GM19324 (cell line): ENCODE measurements around the gene FMN1.

Experiments
- ATAC-seq: cut with Tn5 transposase; IDR thresholded peaks from one replicate; pipeline ENCODE4 v1.9.1; 2021; ENCODE audit warnings: mild to moderate bottlenecking, moderate library complexity; ENCODE audit not compliant: unreplicated experiment, low FRiP score

The FMN1 gene

DNA sequence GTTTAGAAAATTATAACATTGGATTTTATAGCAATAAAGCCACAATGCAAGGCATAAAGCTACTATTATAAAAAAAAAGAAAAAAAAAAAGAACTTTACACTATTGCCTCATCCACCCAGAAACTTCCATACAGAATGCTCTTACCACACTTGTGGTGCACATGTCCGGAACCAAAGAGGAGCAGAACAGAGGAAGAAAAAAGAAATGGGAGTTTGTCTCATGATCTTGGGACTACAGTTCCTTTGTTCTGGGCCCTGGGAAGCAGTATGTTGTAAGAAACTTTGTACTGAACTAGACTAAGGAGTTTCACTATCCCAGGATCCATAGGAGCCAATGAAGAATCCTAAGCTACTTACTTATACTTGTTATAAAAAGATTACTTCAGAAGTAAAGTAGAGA, 36.1 kb downstream of the FMN1 start:
- no peak for ATAC-seq

DNA sequence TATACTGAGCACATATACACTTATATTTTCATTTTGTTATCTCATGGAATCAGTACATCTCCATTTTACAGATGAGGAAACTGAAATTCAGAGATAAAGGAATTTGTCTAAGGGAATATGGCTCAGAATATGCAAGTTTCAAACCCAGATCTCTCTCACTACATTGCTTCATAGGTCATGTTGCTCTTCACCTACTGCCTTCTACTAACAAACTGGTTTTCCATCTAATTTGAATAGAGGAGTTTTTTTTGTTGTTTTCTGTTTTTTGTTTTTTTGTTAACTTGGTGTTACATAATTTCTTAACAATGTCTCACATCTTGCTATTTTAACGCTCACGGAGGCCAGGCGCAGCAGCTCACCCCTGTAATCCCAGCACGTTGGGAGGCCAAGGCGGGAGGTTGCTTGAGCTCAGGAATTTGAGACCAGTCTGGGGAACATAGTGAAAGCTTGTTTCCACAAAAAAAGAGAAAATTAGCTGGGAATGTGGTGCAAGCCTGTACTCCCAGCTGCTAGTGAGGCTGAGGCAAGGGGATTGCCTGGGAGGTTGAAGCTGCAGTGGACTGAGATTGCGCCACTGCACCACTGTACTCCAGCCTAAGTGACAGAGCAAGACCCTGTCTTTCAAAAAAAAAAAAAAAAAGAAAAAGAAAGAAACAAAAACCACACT, 37.0 kb downstream of the FMN1 start:
- ATAC-seq: no peak

DNA sequence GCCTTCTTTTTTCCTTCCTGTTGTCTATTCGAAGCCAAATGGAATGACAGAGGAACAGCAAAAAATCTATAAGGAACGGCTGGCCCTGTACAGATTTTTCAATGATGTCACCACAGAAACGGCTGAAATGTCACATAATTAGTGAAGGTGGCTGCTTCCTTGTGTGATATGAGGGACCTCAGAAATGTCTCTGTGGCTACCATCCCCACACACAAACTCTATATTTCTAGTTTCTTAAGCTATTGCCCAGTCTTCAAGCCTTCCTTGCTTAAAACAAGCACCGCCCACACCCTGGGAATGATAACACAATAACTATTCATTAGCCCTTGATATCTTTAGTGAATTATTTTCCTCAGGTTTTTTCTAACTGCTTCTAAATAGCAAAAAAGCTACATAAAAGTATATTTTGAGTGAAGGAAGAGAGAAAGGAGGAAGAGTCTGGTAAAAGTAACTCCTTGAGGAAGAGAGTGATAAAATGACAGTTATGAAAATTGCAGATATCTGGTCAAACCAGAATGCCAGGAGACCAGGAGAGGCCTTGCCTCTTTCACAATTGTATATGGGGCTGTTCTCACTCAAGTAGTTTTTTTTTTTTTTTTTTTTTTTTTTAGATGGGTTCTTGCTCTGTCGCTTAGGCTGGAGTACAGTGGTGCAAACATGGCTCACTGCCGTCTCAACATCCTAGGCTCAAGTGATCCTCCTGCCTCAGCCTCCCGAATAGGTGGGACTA, 38.7 kb downstream of the FMN1 start:
- ATAC-seq: no peak

DNA sequence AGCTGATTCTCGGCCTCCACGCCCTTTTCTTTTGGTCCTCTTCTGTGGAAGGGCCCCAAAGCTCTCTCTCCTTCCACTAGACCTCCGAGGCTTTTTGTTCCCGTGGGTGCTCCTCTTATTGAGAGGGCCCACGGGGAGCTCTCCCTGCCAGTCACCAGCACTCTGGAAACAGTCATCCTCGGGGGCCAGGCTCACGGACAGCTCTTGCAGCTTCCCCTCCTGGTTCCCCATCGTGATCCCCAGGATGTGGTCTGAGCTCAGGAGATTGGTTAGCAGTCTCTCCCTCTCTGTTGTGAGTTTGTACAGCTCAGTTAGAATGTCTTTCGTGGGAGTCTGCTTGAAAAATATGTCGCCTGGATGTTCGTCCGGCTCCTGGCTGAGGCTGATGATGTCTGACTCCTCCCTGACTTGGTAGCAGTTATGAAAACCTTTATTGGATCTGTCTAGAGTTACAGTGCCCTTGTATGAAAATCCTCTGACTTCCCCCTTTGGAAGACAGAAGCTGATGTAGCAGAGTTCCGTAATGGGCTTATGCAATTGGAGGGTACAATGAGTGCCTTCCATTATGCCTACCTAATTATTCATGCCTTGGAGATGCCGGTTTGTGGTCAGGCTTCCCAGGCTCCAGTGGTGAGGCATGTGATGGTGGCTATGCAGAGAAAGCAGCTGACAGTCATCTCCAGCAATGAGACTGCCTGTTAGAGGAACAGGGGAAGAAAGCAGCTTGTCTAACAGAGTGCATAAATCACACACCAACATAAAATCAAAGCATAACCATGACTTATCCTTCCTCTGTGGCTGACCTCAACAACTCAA, 40.0 kb downstream of the FMN1 start:
- no peak for ATAC-seq

DNA sequence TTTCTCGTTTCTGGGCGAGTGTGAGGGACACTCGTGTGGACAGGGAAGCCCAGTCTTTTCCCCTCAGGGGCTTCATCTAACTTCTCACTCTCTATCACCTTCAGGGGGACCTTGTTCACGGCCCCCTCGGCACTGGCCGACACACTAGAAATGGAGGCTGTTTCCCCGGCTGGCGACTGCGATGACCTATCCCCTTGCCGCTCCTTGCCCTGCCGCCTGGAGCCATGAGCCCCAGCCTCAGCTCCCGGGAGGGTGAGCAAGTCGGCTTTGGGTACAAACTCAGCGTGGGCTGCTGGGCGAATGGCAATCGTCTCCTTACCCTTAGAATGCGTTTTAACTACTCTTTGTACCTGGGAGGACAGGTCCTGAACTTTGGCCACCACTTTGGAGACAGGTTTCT, 41.0 kb downstream of the FMN1 start:
- no peak for ATAC-seq

DNA sequence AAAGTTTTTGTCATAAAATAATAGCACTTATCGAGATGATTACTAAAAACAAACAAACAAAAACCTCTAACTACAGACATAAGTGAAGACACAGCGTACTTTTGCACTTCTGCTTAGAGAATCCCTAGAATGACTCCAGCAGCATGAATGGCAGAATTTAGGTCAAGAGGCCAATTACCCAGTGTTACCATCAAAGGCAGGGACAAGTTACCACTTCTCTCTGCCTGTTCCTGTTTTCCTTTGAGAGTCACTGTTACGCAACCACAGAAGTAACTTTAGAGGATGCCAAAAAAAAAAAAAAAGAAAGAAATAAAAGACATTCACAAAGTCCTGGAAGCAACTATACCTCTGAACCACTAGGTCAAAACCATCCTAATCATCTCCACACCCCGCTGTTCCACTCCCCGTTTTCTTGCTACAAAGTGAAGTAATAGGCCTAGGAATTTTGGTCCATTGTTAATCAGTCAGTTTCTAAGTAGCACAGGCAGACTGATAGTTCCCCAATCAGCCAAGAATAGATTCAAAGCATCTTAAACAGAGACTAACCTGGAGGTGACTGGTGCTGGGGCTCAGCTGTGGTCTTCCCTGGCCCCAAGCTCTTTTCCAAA, 41.9 kb downstream of the FMN1 start:
- no peak for ATAC-seq

DNA sequence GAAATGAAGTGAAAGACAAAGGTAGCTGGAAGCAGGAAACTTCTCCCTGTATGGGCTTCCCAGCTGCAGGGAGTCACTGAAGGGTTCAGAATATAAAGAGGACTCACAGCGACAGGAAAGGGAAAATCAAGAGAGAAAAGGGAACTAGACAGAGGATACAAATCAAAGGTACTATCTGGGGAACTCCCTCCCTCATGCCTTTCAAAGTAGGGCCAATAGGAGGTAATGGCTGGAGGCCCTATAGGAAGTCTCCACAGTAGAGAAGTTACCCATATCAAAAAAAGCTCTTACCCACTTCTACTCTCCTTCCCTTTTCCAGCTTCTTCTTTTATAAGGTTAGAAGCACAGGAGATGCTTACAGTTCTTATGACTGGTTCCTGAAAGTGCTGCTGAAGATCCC, 43.5 kb downstream of the FMN1 start:
- ATAC-seq: peak; percentile 54

DNA sequence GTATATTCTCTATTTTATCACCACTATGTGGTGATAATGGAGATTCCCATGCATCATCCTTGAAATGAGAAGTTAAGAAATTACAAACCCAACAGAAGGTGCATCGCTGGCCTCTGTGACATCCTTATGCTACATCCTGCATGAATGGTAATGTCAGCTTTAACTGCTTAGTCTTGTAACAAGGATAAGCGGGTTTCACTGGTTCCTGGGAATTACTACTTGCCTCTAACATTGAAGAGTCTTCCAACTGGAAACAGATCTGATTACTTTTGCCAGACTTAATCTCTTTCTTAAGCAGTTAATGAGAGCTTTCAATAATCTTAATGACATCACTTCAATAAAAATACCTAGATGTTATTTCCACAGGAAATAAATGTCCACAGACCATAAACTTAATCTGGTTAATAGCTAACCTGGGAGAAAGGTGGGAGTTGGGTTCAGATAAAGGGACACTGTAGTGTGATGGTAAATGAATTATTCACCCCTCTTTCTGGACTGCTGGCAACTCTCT, 44.0 kb downstream of the FMN1 start:
- no peak for ATAC-seq

DNA sequence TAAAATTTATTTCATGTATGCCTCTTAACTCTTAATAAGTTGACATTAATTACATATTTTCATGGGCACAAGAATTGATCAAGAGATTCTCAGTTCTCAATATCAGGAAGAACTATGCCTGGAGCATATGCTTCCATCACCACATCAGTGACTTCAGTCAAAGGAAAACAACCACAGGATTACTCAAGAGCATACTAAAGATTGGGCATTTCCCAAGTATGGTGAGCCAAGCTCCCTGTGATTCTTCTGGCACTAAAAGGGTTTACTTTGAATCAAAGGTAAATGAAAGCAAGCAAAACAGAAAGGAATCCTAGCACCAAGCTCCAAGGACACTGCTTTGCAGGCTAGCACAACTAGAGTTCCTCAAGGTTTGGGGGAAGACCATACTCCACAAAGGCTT, 44.6 kb downstream of the FMN1 start:
- ATAC-seq: no peak

DNA sequence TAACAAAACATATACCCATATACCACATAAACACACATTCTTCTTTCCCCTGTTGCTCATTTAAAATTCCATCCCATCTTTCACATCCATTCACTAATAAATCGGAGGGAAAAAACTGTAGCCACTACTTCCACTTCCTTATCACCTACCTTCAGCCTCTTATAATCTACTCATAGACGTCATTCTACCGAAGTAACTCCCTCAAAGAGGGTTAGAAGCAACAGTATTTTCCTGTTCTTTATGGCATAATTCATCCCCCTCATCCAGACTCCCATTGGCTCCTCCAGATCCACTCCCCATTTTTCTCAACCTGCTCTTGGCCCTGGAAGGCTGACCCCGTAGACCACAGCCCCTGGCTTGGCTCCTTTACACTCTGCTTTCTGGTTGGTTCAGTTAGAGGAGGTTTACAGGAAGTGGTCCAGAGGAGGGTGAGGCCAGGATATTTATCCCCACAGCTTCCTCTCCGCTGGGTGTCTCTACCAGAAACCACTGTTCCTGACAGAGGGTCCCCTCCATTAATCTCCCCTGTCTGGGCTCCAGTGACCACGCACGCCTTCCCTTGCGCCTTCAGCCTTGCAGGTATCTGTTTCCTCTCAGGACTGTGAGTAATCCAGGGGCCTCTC, 46.3 kb downstream of the FMN1 start:
- ATAC-seq: no peak

DNA sequence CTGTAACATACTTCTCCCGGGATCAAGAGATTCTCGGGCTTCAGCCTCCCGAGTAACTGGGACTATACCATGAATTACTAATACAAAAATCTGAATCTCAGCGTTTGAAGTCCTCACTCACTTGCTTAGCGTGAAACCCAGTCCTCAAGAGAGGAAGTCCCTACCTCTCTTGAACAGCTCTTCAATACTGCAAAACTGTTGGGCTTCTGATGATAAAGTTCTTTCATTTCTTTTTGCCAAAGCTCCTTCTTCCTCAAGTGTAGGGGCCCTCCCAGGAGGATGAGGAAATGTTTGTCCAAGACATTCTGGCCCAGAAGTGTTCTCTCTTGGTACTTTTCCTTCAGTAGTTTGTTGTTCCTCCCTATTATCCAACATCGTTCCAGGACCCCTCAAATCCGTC, 48.5 kb downstream of the FMN1 start:
- no peak for ATAC-seq

DNA sequence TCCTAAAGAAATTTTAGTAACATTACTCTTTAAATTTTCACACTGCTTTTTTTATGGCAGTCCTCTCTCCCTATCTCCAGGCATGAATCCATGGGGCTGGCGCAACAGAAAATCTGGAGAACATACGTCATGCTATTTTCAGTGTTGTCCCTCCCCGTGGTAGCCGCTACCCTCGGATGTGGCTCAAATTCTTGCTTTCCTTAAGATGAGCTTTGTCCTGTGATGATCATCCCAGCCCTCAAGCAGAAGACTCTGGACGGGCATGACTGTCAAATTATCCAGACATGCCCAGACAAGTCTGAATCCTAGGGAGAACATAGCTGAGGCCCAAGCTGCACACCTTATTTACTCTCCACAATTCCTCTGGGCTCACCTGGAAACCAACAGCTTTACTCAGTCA, 49.1 kb downstream of the FMN1 start:
- no peak for ATAC-seq

DNA sequence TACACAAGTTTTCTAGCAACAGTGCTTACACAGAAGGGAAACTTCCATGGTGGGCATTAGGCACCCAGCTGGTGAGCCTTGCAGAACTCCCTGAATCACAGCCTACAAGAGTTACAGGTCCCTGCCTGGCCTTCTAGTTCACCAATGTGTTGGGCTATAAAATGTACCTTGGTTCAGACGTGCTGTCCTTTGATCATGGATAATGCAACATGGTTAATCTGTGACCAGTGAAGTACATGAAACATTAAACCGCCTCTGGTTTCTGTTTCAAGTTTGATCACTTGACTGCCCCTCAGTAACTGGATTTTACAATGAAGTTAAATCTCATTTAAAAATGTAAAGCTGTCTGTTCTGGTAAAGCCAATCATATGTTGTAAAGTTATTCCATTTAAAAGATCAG, 51.8 kb downstream of the FMN1 start:
- ATAC-seq: peak; percentile 56

DNA sequence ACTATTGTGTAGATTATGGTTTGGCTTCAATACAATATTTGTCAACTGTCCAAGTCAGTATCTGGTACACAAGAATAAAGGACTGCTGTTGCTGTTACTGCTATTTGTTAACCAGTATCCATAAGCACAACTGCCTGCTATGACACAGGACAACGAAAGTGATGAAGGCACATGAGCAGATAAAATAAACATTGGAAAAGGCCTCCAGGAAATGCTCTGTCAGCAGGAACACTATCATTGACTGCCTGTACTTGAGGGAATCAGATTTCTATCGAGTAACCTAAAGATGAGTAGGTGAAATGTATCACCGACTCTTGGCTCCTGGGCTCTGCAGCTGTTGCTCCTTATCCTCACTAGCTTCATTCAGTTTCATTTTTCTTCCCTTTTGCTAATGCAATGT, 56.5 kb downstream of the FMN1 start:
- no peak for ATAC-seq

DNA sequence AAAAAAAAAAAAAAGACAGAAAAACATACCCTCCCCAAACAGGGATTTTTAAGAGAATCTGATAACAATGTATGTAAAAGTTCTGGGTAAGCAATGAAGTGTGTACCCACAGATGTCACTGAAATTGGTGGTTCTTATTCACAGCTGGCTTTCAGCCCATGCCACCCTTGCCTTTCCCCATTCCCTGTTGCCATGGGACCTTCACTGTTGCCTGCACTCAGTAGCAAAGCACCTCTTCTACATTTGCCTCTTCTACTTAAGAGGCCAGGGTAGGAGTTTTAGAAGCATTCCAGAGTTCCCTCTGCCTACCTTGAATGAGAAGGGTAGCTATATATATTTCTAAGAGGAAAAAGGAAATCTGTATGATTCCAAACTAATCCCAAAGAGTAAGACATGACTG, 57.4 kb downstream of the FMN1 start:
- ATAC-seq: no peak

DNA sequence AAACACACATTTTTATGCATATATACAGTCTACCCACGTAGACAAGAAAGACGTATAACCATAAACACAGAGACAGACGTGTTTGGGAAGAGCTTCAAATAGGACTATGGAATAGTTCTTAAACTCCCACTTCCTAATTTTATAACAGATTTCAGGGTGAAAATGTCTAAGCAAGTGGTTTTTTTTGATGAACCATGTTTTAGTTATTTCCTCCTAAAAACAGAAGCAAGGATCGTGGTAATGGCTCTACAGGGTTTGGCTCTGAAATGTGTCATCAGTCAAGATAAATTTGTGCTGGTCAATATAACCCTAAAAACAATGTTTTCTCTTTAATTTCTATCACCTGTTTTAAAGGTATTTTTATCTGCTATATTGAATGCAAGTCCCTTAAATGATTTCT, 58.2 kb downstream of the FMN1 start:
- ATAC-seq: no peak

DNA sequence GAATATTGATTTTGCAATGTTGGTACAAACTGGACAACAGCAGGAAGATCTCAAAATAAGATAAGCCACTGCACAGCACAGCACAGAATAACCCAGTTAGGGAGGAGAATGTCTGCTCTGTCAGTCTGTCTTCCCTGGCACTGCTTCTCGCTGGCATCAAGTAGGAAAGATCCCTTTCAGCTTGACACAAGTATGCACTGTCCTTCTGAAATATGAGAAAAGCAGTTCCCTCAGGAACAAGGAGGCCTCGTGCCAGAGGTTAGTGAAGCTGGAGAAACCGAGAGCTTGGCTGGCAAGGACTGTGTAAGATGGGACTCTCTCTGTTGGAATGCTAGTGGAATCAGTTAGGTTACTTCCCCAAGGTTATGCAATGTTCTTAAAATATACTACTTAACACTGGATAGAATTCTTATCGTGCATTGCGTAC, 59.1 kb downstream of the FMN1 start:
- no peak for ATAC-seq

DNA sequence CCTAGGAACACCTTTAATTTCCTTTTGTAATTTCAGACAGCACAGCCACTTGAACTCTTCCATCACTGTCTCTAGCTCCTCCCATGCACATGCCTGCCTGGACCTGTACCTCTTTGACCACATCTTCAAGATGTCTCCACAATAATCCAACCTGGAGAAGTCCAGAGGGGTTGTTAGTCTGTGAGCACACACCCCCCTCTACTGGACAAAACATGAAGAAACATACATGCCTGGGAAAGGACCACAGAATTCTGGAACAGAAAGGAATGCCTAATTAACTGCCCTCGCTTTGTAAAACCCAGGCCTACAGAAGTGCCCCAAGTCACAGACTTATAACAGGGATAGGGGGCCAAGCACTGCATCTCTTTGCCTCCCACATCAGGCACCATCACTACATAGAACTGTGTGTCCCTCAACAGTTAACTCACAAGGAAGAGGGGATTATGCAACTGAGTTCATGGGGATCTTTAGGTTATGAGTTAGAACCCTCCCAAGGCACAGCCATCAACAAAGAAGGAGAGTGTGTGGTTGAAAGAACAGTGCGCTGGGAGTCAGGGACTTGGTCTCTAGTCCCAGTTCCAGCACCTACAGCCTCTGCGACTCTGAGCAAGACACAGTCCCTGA, 61.7 kb downstream of the FMN1 start:
- ATAC-seq: no peak

DNA sequence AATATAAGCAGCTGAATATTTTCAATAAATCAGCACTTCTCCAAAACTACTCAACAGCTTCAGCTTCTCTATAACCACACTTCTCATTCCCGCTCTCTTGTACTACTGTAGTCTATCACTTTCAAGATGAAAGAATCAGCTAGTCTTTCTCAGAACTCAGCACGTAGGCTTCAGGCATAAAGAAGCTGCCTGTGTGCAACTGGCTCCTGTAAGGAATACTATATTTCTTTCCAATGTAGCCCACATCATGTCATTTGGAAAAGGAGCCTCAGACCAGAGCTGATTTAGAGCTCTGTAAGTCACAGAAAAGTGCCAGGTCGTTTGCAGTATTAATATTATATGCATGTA, 62.3 kb downstream of the FMN1 start:
- no peak for ATAC-seq

DNA sequence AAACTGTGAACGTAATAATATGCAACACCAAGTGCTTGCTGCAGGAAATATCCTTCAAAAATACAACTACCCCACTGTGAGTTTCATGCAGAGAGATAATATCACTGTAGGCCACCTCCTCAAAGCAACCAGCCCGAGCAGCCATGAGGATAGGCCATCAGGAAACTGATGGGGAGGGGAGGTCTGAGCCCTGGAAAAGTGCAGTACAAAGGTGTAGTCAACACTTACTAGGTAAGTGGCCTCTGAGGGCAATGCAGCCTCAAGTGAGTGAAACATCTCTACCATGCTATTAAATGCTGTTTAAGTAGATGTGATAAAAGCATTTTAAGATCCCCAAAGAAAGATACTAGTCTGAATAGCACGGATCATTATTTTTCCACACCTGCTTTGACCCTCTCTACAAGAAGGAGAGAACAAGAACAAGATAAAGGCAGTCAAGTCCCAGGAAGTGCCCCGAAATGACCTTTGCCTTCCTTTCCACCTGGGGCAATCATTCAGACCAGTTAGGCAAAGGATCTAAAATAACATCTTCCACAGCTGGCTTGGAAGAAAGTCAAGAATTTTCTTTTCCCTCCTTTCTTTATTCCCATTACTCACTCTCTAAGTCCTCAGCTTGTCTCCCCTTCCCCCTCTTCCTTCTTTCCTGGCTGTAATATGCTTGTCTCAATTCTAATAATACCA, 62.8 kb downstream of the FMN1 start:
- ATAC-seq: no peak
